DMS79 treated with DMSO at 0.1 percent for 48 hours (cell line): Measurements from ENCODE around the gene SCUBE1.

Experiments
- DNase-seq: peaks from one replicate; lab custom pipeline; 2025; lab: John Stamatoyannopoulos, UW

SCUBE1 gene

DNA sequence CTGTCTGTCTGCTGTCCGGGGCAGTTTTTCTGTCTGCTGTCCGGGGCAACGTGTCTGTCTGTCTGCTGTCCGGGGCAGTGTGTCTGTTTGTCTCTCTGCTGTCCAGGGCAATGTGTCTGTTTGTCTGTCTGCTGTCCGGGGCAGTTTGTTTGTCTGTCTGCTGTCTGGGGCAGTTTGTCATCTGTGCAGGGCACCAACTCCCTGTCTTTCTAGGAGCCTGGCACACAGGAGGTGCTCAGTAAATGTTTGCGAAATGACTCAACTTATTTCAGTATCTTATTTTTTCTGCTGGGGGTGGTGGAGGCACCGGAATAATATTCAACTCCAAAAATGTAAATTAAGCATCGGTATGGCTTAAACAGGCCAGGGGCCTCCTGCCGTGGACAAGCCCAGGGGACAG is 144.2 kb downstream of the SCUBE1 start:
- DNase-seq = no peak

DNA sequence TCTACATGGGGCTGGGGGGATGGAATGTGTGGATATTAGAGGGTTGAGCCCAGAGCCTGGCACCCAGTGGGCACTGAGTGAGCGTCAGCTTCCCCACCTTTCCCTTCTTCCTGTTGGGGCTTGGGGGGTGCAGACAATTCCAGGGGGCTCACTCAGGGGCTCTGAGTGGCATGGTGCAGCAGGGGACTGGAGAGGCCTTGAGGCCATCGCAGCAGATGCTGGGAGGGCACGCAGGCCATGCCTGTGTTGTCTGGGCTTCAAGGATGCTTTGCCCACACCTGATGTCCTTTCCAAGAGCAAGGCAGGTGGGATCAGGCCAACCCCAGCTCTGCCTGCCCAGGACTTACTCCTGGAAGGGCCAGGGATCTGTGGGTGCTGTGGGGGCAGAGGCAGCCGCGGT is 145.0 kb downstream of the SCUBE1 start:
- no peak for DNase-seq

DNA sequence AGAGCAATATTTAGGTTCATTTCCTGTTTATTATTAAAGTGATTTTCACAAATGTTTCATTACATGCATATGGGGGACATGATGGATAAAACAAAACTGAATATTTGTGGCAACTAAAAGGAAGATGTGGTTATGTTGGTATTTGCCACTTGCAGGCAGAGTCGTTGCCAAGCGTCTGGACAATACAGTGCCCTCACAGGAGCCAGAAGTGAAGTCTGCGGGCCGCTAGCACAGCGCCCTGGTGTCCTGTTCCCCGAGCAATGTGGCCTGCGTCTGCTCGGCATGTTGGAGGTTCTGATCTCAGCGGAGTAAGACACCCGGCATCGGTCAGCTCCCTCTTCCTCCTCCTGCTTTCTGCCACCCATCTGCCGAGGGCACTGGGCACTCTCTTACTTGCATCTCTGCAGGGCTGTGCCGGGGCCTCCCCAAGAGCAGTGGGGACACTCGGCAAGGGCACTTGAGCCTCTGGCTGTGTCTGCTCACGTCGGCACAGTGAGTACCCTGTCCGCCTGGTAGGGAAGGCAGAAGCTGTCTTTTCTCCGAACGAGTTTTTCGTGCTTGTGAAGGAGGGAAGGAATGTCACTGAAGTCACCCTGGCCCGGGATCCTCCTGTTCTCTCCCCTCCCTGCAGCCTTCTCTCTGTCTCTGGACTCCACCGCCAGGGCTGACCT is 145.8 kb downstream of the SCUBE1 start:
- DNase-seq = peak; percentile 9

DNA sequence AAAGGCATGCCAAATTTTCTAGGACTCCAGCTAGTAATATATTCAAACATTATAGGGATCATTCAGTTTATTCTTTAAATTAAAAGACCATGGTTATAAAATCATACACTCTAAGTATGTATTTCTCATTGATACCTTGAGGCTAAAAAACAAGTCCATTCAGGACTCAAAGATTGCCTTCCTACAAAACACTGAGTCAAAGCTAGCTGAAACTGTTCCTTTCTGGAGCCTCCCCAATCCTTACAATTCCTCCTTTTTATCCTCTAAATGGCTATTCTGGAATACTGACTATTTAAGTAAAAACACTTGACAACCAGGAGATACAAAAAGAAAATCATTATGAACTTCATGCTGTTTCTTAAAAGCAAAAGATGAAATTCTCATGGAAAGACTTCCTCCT is 151.3 kb downstream of the SCUBE1 start:
- no peak for DNase-seq

DNA sequence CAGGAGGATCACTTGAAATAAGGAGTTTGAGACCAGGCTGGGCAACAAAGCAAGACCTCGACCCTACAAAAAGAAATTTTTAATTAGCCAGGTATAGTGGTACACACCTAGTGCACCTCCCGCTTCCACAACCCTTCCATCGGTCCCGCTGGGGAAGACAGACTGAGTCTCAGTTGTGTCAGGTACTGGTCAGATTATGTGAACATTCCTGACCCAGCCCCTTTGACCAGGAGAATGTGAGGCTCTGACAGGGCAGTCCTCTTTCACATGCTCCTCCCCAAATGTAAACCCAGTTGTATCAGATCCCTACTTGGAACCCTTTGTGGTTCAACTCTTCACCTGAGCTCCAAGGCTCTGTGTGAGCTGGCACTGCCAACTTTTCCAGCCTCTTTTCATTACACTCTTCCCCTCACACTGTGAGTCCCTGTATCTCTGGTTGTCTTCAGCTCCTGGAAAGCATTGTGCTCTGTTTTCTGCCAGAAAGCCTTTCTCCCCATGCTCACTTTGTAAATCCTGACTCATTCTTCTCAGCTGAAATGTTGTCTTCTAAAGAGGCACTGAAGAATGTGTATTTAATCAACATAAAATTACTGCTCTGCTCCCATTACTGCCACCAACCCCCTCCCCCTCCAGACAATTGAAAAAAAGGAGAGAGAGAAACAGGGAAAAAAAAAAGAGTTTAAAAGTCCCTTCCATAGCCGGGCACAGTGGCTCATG is 154.2 kb downstream of the SCUBE1 start:
- no peak for DNase-seq

DNA sequence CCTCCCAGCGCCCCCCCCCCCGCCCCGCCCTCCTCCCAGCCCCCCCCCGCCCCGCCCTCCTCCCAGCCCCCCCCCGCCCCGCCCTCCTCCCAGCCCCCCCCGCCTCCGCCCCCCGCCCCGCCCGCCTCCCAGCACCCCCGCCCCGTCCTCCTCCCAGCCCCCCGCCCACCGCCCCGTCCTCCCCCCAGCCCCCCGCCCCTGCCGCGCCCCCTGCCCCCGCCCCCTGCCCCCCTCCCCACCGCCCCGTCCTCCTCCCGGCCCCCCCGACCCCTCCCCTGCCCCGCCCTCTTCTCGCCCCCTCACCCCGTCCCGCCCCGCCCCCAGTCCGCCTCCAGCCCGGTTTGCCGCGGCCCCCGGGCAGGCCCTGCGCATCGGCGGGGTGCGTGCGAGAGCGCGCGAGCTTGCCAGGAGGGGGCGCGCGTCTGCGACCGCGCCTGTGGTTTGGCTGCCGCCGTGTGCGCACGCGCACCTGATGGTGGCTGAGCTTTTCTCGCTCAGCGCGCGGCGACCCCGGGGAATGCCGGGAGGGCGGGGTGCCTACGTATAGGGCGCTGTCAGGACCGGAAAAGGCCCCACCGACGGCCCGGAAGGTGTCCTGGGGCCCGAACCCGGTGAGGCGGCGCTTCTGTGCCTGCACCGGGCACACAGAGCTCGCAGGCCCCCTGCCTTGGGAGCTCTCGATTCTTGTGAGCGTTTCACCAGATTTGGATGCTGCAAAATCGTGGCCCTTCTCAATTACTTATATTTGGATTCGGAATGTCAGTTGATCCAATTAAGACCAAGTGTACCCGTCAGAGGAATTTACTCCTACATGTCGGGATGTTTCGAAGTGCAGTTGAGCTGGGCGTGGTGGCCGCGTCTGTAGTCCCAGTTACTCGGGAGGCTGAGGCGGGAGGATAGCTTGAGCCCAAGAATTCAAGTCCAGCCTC is 155.7 kb downstream of the SCUBE1 start:
- DNase-seq = peak; percentile 73

DNA sequence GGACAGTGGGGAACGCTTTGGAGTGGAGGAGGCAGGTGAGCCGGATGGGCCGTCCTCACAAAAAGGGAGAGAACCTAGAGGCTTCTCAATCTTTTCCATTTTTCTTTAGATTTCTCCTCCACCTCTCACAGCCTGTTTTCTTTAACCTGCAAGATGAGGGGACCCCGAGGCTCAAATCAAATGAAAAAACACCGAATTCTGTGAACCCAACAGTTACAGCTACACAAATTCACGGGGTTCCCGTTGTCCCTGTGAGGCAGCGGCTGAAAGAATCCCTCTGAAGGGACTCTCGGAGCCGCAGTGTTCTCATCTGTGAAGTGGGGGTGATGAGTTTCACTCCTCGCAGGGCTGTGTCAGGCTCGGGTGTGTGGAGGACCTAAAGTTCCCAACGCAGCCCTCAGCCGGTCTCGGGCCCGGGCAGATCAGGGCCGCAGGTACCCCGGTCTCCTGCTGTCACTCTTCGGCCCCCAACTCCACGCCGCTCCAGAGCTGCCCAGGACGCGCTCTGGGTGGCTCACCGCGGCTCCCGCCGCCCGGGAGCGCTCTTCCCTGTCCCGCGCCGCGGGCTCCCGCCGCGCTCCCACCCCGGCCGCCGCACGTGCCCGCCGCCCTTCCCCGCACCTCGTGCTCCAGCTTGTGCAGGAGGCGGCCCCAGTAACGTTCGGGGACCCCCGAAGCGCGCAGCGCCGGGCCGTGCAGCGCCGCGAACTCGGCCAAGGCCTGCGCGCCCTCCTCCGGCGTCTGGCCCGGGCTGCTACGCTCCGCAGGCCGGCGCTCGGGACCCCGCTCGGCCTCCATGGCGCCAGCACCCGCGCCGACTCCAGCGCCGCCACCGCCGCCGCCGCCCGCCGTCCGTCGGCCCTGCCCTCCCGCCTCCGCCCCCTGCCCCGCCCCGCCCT is 156.7 kb downstream of the SCUBE1 start, which contains the start of gene TTLL12:
Gene TTLL12, minus strand, starts transcription at position 863 of the 899 bp plus-strand sequence. Its CDS starts 65 bp downstream, at position 798.
- no peak for DNase-seq

DNA sequence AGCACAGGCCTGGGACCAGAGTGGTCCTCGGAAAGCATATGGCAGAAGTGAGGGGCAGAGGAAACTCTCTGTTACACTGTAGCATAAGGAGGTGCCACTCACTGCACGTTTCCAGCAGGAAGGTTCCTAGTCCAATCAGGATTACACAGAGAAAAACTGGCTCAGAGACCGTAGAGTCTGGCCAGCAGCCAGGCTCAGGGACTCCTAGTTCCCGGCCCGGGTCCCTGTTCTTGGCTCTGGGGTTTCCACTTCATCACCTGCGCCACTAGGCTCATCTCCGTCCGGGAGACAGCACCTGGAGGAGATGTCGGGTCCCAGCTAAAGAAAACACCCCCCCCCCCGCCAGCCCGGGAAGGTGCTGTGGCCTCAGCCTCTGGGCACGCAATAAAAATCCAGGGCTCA is 157.3 kb downstream of the SCUBE1 start:
- peak; percentile 19 for DNase-seq

DNA sequence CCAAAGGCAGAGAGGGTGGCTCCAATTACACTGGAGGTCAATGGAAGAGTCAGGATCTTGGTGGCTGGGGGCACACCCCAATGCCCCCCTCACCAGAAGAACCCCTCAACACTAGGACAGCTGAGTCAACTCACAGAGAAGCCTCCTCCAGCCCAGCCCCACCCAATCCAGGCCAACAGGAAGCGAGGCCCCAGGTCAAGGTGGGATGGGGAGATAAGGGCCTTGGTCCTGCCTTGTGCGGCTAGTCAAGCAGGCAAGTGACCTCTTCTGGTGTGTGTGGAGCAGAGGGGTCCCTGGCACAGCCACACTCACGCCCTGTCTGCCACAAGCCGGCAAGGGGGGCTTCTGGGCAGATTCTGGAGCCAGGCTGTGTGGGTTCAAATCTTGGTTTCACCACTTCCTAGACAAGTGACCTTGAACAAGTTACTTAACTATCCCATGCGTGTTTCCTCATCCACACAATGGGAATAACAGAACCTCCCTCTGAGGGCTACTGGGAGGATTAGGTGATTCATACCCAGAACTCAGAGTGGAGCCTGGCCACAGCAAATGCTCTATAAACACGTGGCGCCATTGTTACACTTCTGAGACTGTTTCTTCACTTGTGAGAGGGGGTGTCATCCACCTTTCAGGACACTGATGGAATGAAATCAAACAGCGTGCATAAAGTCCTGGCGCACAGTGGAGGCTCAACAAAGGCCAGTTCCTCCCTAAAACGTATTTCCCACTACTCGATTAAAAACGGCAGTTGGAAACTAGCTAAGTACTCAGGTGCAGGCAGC is 159.5 kb downstream of the SCUBE1 start:
- no peak for DNase-seq

DNA sequence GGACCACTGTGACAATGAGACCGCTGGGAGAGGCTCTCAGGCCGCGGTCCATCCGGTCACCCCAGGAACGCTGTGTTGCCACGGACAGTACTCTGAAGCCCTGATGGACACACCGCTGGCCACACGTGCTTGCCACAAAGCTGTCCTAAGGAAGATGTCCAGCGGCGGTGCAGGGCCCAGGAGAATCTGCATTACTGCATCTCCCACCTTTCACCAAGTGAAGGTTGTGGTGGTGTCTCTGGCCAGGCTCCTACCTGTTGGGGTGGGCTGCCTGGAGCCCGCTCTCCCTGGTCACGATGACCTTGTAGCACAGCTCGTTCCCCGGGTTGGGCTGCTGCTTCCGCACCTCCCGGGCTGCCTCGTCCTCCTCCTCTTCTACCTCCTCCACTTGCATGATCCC is 160.4 kb downstream of the SCUBE1 start:
- no peak for DNase-seq

DNA sequence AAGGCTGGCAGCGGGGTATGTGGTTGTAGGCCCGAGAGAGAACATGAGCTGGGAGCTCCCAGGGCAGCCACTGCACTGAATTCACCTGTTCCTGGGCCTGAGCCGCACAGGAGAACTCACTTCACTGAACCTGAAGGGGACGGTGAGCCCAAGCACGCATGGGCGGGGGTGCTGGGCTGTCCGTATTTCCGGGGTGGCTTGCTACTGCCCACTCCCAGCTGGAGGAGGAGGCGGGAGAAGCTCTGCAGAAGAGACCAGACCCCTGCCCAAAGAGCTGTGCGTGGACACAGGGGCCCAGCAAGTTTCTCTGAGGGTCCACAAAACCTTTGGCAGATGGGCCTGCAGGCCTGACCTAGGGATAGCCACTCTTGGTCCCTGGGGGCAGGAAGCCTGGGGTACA is 161.1 kb downstream of the SCUBE1 start:
- no peak for DNase-seq

DNA sequence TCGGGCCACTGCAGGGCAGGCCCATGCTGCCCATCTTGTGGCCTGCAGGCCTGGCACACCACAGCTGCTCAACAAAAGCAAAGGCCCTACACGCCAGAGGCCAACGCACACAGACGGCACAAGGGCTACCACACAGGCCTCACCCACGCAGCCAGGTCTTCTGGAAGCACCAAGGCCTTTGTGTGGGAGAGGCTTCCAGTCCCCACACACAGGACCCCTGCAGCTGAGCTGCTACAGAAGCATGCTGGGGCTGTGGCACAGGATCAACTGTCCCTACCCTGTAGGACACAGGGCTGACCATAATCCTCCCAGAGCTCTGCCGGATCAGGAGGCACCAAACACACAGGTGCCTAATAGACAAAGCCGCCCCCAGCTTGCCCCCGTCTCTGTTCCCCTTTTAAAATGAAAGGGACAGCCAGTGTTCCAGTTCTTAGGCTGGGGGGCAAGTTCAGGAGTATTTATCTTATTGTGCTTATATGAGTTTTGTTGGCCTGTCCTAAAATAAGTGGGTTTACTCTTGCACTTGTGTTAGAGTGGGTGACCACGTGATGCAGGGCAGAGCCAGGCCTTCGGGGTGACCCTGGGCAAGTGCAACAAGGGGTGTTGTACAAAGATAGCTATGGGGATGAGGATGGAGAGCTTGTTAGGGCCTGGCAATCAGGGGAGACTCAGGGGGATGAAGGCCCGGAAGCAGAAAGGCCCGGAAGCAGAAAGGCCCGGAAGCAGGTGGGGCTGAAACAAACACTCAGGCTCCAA is 161.7 kb downstream of the SCUBE1 start:
- DNase-seq = no peak

DNA sequence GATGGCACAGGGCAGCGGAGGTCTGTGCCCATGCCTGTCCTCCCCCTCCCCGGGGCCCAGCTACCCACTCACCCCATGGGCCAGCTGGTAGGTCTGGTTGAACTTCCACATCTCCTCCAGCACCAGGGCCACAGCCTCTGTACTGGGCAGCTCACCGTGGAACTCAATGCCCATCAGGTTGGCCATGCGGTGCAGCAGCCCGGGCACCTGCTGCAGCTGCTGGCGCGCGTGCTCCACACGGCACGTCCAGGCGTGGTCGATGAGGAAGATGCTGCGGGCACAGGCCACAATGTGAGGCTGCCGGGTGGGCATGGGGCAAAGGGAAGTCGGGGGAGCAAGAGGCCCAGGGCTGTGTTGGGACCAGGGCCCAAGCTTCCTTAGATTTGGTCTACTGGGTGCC is 162.5 kb downstream of the SCUBE1 start:
- no peak for DNase-seq

DNA sequence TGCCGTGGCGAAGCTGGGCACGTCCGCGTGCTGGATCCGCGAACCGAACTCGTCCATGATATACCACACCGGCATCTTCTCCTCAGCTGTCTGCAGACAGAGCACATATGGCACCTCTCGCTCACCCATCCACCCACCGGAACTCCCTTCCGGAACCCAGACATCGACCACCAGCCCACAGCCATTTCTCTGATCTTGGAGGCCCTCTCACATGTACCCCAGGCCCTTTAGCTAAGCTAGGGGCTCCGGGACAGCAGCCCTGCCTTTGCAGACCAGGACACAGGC is 163.3 kb downstream of the SCUBE1 start:
- DNase-seq = no peak

DNA sequence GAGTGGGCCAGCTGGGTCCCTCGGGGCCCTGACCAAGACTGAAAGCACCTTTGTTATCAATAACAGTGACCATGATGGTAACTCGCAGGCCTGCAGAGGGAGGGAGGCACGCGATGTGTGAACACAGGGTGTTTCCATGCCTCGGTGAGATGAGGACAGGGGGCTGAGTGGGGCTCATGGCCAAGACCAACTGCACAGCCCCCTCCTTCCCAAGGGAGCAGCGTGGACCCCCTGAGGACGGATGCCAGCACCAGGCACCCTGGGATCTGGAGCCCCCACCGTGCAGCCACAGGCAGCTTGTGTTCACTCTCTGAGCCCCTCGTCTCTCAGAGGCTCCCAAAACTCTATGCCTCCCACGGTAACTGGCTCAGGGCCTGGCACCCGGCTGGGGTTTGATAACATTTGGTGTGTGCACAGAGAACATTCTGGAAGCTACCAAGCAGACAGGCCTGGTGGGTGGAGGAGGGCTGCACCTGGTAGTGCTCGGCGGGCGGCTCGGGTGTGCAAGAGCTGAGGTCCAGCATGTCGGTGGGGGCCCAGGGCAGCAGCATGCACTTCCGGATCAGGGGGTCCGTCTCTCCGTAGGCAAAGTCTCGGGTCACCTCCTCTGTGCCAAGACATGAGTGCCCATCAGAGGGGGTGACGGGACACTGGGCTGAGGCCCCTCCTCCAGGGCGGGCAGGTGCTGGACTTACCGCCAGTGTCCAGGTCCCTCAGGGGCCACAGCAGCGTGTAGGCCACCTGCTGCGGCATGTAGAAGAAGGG is 163.8 kb downstream of the SCUBE1 start:
- no peak for DNase-seq

DNA sequence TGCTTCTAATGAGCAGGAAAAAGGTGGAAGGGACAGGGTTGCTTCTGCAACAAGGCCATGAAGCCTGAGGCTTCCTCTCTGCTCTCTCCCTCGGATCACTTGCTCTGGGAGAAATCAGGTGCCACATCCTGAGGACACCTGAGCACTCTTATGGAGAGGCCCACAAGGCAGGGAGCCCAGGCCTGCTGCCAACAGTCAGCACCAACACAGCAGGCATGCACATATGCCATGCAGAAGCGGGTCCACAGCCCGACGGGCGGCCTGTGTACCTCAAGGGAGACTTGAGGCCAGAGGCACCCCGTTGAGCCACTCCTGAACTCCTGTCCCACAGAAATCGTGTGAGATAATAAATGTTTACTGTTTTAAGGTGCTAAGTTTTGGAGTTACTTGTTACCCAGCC is 165.7 kb downstream of the SCUBE1 start:
- no peak for DNase-seq

DNA sequence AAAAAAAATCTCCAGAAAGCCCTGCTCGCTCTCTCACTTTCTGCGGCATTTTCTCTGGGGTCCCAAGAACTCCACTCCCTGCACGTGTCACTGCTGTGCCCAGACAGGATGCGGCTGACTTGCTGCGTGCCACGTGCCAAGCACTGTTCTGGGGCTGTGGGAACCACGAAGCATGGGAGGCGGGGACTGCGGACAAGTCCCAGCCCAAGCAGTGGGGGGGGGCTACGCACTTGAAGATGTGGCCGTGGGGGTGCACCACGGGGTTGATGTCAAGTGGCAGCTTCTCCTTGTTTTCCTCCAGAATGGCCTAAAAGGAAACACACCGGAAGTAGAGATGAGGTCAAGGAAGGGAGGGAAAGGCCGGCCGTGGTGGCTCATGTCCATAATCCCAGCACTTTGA is 167.1 kb downstream of the SCUBE1 start:
- no peak for DNase-seq

DNA sequence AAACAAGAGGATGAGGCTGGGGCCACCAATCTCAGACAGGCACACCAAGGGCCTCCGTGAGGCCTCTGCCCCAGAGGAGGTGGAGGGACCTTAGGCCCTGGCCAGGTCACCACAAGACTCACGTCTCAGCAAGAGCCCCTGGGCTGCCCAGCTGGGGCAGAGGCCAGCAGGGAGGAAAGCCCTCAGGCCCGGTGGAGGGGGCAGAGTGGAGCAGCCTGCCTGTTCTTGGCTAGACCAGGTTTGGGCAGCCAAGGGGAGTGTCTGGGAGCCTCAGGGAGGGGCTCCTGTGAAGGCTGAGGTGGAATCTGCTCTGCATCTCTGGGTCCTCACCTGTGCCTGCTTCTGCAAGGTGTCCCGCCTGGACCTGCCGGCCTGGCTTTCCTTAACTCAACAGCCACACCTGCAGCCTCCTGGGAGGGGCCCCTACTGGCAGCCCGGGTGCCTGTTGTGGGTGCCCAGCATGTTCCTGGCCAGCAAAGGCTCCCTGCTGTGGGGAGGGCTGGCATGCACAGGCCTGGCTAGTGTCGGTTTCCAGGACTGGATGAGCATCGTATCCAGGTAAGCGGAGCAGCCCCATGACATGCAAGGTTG is 168.1 kb downstream of the SCUBE1 start:
- DNase-seq = no peak
